Hepatocyte (in vitro differentiated cells): ENCODE measurements around the gene HOXC9. TPM values are rescaled to one million over a fixed set of nuclear protein-coding genes. Genes with fewer than 3 reads are reported as not detected.

ENCODE experiments used
- DNase-seq: peaks from one replicate; pipeline ENCODE4 v3.0.0-alpha.2; 2016; ENCODE audit warnings: low spot score
- H2AFZ ChIP-seq: fragments of 200-600 bp; sonication (generic); 2 replicates; pipeline ENCODE4 v1.6.0; 2016; ENCODE audit warnings: antibody characterized with exemption, mild to moderate bottlenecking
- H3K27ac ChIP-seq: fragments of 200-600 bp; sonication (generic); 2 replicates; pipeline ENCODE4 v1.5.1; 2016; ENCODE audit warnings: mild to moderate bottlenecking
- H3K27me3 ChIP-seq: fragments of 200-600 bp; sonication (generic); 2 replicates; pipeline ENCODE4 v1.6.1; 2016
- H3K36me3 ChIP-seq: fragments of 200-600 bp; sonication (generic); replicated peaks from 2 replicates; pipeline ENCODE4 v1.5.1; 2016; ENCODE audit warnings: low read depth; ENCODE audit not compliant: insufficient read depth
- H3K4me1 ChIP-seq: fragments of 200-600 bp; sonication (generic); 2 replicates; pipeline ENCODE4 v1.5.1; 2016; ENCODE audit warnings: mild to moderate bottlenecking, moderate library complexity; ENCODE audit not compliant: insufficient read depth
- H3K4me2 ChIP-seq: fragments of 200-600 bp; sonication (generic); 2 replicates; pipeline ENCODE4 v1.6.0; 2016
- H3K4me3 ChIP-seq: fragments of 200-600 bp; sonication (generic); 2 replicates; pipeline ENCODE4 v1.5.1; 2016; ENCODE audit warnings: mild to moderate bottlenecking
- H3K79me2 ChIP-seq: fragments of 200-600 bp; sonication (generic); 2 replicates; pipeline ENCODE4 v1.6.0; 2017; ENCODE audit warnings: mild to moderate bottlenecking
- H3K9me2 ChIP-seq: fragments of 200-600 bp; sonication (generic); replicated peaks from 2 replicates; pipeline ENCODE4 v1.6.0; 2017; ENCODE audit warnings: mild to moderate bottlenecking; ENCODE audit not compliant: insufficient read depth
- H3K9me3 ChIP-seq: fragments of 200-600 bp; sonication (generic); 2 replicates; pipeline ENCODE4 v1.5.1; 2016; ENCODE audit warnings: low read depth, mild to moderate bottlenecking
- H4K20me1 ChIP-seq: fragments of 200-600 bp; sonication (generic); 2 replicates; pipeline ENCODE4 v1.6.0; 2016; ENCODE audit warnings: mild to moderate bottlenecking; ENCODE audit not compliant: insufficient read depth, poor library complexity, severe bottlenecking
- EZH2 ChIP-seq: fragments of 200-600 bp; sonication (generic); IDR thresholded peaks from 2 replicates; pipeline ENCODE4 v1.6.1; 2016; ENCODE audit warnings: antibody characterized with exemption, mild to moderate bottlenecking, borderline replicate concordance
- EZH2phosphoT487 ChIP-seq: fragments of 200-600 bp; sonication (generic); IDR thresholded peaks from one replicate; pipeline ENCODE4 v1.6.1; 2018; ENCODE audit warnings: antibody characterized with exemption, mild to moderate bottlenecking, low read depth, moderate library complexity; ENCODE audit not compliant: unreplicated experiment, severe bottlenecking
- WGBS: methylation state at CpG from one replicate; pipeline ENCODE4 v1.1.6; 2016; ENCODE audit warnings: low lambda C conversion rate; ENCODE audit errors: missing lambda C conversion rate; 5-methylcytosine and 5-hydroxymethylcytosine counted together
- polyA plus RNA-seq: library from polyadenylated mRNA; unstranded; fragments of >200 nt; fragmentation: Nextera tagmentation; extraction: Ambion mirVana; gene quantifications from 2 replicates; pipeline ENCODE4 v1.2.1, GENCODE V29; 2016
- total RNA-seq: library from RNA; depleted of rRNA; stranded (reverse); fragments of >200 nt; gene quantifications from 2 replicates; pipeline ENCODE4 v1.2.3, GENCODE V29; 2014
- TF ChIP-seq, protein P1 (sequence below): fragments of 200-600 bp; sonication (generic); IDR thresholded peaks from 2 replicates; pipeline ENCODE4 v1.5.1; 2016; ENCODE audit warnings: antibody characterized with exemption, mild to moderate bottlenecking; ENCODE audit not compliant: poor library complexity

Gene HOXC9
- total and polyA plus RNA-seq, 2 experiments from 2014 or later, result 0.10 to 4.1 TPM

DNA sequence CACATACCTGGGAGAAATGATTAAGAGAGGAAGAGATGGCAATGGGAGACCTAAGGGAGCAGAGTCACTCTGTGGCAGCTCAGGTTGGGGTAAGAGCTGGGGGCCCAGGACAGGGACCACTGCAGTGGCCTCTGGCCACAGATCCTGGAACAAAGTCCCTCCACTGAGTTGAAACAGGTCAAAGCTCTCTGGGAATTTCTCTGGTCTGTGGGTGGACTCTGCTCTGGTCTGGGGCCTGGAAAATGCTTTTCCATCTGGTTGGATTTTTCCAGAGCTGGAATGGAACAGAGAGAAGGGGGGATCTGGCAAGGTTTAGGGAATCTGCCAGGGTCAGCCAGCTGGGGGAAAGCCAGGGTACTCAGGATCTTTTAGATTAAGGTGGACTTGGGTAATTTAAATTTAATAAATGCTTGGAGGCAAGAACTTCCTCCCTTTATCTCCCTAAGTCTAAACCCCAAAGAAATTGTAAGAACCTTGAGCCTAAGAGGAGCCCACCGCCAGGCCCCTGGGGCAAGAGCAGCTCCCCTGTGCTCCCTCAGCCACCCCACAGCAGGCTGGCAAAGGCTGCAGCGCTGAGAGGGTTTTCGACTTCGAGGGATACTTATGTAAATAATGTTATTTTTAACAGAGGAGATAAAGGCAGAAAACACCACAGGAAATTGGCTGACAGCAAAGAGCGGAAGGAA, 11.3 kb upstream of the HOXC9 start:
- H3K9me2 ChIP-seq, result no peaks in the 10 kb centered on the region
- no peak for DNase-seq
- WGBS, result 11% methylated on average over 5 of the region's 5 CpGs

DNA sequence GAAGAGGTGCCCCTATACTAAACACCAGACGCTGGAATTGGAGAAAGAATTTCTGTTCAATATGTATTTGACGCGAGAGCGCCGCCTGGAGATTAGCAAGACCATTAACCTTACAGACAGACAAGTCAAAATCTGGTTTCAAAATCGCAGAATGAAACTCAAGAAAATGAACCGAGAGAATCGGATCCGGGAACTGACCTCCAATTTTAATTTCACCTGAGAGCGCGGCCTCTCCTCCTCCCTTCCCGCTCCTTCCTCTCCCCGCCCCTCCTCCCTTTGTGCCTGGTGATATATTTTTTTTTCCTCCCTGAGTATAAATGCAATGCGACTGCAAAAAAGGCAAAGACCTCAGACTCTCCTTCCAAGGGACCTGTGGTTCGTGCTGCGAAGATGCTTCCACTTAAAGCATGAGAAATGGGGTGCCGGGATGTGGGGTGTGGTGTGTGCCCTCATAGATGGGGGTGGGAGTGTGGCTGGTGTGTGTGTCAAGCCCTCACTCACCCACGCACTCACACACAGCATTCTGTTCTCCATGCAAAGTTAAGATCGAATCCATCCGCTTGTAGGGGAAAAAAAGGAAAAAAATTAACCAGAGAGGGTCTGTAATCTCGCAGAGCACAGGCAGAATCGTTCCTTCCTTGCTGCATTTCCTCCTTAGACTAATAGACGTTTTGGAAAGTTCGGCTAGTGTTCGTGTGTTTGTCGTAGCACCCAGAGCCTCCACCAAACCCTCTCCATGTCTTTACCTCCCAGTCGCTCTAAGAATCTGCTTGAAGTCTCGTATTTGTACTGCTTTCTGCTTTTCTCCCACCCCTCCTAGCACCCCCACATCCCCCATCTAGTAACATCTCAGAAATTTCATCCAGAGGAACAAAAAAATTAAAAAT, 10.5 kb upstream of the HOXC9 start:
- DNase-seq, result peak; percentile 74
- Histone ChIP-seq H2AFZ (no peak overlapping the region), H3K9me2 (no peaks in the 10 kb centered on the region), H3K9me3 (no peaks in the 10 kb centered on the region), H3K27me3 (peaks cover 94% of the 10 kb centered on the region), H3K36me3 (no peaks in the 10 kb centered on the region), H3K79me2 (no peaks in the 10 kb centered on the region), H4K20me1 (no peaks in the 10 kb centered on the region), H3K4me3 (no peak overlapping the region), H3K27ac (no peak overlapping the region), H3K4me1 (peaks cover 19% of the 10 kb centered on the region), H3K4me2 (peak overlapping the region; percentile 61)
- WGBS, result 17% methylated on average over 28 of the region's 28 CpGs
- TF ChIP-seq EZH2, result no peak
- TF ChIP-seq, protein P1, sequence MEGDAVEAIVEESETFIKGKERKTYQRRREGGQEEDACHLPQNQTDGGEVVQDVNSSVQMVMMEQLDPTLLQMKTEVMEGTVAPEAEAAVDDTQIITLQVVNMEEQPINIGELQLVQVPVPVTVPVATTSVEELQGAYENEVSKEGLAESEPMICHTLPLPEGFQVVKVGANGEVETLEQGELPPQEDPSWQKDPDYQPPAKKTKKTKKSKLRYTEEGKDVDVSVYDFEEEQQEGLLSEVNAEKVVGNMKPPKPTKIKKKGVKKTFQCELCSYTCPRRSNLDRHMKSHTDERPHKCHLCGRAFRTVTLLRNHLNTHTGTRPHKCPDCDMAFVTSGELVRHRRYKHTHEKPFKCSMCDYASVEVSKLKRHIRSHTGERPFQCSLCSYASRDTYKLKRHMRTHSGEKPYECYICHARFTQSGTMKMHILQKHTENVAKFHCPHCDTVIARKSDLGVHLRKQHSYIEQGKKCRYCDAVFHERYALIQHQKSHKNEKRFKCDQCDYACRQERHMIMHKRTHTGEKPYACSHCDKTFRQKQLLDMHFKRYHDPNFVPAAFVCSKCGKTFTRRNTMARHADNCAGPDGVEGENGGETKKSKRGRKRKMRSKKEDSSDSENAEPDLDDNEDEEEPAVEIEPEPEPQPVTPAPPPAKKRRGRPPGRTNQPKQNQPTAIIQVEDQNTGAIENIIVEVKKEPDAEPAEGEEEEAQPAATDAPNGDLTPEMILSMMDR, result peak; percentile 52

More for the DNA sequence above, 11.3 kb upstream of the HOXC9 start:
- no peaks in the 10 kb centered on the region for H4K20me1 ChIP-seq
- H3K9me3 ChIP-seq, result no peaks in the 10 kb centered on the region
- peak overlapping the region; percentile 61 for H3K4me2 ChIP-seq
- no peak overlapping the region for H2AFZ ChIP-seq
- no peak overlapping the region for H3K4me3 ChIP-seq
- H3K27me3 ChIP-seq, result peaks cover 94% of the 10 kb centered on the region
- no peaks in the 10 kb centered on the region for H3K36me3 ChIP-seq
- no peak for TF ChIP-seq EZH2phosphoT487
- TF ChIP-seq EZH2, result no peak
- TF ChIP-seq, protein P1, result no peak
- H3K79me2 ChIP-seq, result no peaks in the 10 kb centered on the region
- peaks cover 14% of the 10 kb centered on the region for H3K4me1 ChIP-seq
- no peak overlapping the region for H3K27ac ChIP-seq

DNA sequence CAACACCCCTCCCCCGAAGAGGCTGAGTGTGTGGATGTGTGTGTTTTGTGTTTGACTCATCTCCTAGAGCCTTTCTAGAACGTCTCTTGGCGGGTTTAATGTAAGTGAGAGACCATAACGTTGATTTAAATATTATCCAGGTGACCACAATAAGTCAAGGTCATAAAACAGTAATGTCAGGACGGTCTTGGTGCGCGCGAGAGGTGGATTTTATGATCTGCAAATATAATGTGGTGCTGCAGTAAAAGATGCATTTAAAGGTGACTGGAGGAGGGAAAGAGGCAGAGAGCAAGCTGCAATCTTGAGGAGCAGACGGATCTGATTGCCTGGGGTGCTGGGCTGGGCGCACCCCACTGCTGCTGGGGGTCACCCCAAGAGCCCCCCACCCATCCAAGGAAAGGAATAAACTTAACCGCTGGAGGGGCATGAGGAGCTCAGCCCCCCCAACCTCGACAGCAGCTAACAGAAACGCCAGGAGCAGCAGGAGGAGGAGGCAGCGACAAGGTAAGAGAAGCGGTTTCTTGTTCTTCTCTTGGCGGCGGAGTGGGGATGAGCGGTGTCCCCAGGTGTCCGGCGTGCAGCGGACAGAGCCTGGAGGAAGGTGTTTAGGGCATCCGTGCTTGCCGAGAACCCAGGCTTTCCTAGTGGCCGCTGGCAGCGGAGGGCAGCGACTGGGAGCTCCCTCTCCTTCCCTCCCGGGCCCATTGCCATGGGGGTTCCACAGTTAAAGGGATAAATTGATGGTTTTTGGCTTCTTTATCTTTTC, 9.5 kb upstream of the HOXC9 start:
- Histone ChIP-seq H3K27ac (no peak overlapping the region), H3K4me3 (no peak overlapping the region), H4K20me1 (no peaks in the 10 kb centered on the region), H3K36me3 (no peaks in the 10 kb centered on the region), H3K79me2 (no peaks in the 10 kb centered on the region), H3K4me2 (peak overlapping the region; percentile 53), H3K4me1 (peaks cover 24% of the 10 kb centered on the region), H2AFZ (no peak overlapping the region), H3K9me2 (no peaks in the 10 kb centered on the region), H3K27me3 (peaks cover 98% of the 10 kb centered on the region), H3K9me3 (no peaks in the 10 kb centered on the region)
- DNase-seq, result no peak
- TF ChIP-seq EZH2 (peak; percentile 68), EZH2phosphoT487 (peak; percentile 45)
- TF ChIP-seq, protein P1, result no peak
- WGBS, result 12% methylated on average over 27 of the region's 27 CpGs
